EH (cell line): ENCODE results near the gene C1QA.
"Not testable (repeated sequence)": the region's sequence is repeated elsewhere in the genome, so short reads cannot be mapped to it uniquely, and the experiment has no call there.

ENCODE experiments used
- DNase-seq: peaks from one replicate; pipeline ENCODE4 v3.0.0-alpha.2; 2015; ENCODE audit warnings: low read depth

C1QA gene

DNA sequence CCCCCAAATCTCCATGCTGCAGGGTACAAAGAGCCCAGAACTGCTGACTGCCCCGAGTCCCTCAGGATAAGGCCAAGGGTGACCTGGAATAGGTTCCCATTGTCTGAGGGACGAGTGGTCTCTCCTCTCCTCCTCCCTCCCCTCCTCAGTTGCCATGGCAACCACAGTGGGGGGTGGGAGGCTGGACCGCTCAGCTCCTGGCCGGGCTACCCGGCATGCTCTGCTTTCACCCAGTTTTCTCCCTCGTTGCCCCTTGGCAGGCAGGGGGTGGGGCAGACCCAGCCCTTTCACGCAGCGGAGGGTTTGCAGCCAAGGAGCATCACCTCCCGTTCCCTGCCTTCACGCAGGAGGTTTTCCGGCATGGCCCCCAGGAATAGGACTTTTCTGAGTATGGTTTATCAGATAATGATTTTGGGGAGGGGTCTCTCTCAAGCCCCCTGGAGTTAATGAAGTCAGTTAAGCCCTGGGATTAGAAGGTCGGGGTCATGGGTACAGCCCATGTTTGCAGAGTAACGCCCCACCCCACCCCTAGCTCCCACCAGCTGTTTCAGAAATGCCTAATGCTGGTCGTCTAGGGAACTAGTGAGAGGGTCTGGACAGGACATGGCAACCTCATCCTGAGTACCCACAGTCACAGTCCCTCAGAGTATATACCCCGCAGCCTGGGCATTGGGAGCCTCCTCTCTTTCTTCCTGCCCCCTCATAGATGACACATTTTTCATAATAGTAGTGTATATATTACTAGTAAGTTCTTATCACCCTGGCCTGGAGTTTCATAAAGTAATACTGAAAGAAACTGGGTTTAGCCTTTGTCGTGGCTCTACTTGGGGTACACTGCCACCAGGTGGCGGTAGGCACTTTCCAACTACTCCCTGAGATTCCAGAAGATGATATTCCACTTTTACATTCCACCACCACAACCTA is 37.3 kb downstream of the C1QA start:
- peak; percentile 64 for DNase-seq

GRCh38 chr1:22674410-22674749 is 38.0 kb downstream of the C1QA start:
- no peak for DNase-seq

DNA sequence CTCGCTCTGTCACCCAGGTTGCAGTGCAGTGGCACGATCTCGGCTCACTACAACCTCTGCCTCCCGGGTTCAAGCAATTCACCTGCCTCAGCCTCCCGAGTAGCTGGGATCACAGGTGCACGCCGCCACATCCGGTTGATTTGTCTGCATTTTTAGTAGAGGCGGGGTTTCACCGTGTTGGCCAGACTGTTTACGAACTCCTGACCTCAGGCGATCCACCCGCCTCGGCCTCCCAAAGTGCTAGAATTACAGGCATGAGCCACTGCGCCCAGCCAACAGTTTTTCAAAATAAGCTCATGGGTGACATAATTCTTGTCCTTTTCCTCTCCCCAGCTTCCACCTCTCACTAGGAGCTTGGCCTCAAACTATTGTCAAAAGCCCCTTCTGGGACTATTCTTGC is 39.7 kb downstream of the C1QA start:
- not testable (repeated sequence) for DNase-seq

- DNase-seq: no peak
These were observed 40.6 kb downstream of the C1QA start for GRCh38 chr1:22676916-22677583.

- DNase-seq: no peak
These were observed 41.8 kb downstream of the C1QA start for GRCh38 chr1:22677931-22678896.

DNA sequence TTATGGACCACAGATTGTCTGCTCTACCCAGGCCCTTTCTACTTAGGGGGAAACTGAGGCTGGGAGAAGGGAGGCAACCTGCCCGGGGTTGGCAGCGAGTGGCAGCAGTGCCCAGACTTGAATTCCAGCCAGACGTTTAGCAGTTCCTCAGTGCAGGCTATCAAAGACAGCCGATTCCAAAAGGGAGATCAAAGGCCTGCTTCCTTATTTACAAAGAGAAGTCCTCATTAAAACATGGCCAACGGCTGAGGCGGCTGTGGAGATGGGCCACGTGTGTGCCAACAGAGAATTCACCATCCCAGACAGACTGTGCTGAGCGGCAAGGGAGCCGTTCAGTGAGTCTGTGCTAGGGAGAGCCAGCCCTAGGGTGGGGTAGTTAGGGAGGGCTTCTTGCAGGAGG is 44.3 kb downstream of the C1QA start:
- no peak for DNase-seq

GRCh38 chr1:22681556-22682276 is 45.3 kb downstream of the C1QA start:
- no peak for DNase-seq

DNA sequence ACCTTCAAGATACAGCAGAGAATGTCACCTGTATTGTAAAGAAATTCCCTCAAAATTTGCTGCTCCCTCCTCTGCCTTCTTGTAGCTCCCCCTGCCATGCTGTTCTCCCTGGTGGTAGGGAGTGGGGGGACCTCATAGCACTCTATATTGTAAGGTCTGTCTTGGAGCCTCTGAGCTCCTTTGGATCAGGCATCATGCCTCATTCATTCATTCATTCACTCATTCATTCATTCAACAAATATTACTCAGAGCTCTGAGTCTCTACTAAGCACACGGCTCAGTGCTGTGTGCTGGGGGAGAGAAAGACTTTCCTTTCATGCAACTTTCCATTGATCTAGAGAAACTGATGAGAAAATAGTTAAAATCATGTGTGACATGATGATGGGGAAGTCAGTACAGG is 47.1 kb downstream of the C1QA start:
- no peak for DNase-seq

- DNase-seq: no peak
These were observed 49.2 kb downstream of the C1QA start for GRCh38 chr1:22685591-22686059.

DNA sequence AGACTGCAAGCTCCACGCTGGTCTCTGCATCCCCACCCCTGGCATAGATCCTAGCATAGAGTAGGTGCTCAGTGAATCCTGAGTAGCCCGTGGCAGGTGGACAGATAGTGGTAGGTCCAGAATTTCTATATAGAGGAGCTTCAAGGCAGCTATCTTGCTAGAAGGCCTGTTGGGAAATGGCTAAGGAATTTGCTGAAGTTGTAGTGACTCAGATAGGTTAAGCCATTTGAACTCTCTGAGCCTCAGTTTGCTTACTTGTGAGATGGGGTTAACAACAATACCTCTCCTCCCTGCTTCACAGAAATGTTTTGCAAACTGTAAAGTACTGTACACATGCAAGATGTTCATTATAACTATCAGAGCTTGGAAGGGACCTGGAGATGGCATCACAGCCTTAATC is 50.8 kb downstream of the C1QA start:
- DNase-seq: no peak

GRCh38 chr1:22688466-22688865 is 52.0 kb downstream of the C1QA start:
- DNase-seq: no peak
